Stimulated activated CD4-positive, alpha-beta T cell treated with anti-CD3 and anti-CD28 coated beads, Interleukin-4, amount 100 ng/mL, for 24 hours (primary cell): ENCODE measurements around the gene CTDP1.
A peak's percentile ranks its signal among the peaks of the same experiment; 100 is the strongest.

Source experiments
- DNase-seq: peaks from one replicate; pipeline ENCODE4 v3.0.0-alpha.2; 2020

The CTDP1 gene

DNA sequence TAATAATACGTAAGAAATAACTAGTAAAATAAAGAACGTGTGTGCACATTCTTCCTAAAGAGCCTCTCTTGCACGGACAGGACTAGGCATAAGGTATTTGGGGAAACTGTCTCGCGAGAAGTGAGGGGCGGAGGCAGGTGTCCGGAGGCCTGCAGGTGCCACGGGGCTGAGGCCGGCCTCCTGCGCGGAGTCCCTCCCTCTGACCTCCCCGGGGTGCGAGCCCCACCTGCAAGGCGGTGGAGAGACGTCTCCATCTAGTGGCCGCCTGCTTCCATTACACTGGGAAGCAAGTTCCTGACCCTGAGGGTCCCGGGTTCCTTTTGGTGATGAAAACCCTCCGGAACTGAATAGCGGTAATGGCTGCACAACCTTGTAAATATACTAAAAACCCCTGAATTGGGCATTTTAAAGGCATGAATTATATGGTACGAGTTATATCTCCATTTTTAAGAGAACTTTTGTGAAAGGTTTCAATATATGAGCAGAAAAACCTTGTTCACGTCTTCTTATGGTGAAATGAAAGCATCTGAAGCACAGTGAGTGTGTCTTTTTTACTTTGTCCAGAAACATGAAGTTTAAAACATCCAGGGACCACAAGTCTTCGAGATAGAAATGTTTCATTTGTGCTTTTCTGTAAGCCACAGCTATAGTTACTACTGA, 35.5 kb upstream of the CTDP1 start:
- DNase-seq: peak; percentile 74

DNA sequence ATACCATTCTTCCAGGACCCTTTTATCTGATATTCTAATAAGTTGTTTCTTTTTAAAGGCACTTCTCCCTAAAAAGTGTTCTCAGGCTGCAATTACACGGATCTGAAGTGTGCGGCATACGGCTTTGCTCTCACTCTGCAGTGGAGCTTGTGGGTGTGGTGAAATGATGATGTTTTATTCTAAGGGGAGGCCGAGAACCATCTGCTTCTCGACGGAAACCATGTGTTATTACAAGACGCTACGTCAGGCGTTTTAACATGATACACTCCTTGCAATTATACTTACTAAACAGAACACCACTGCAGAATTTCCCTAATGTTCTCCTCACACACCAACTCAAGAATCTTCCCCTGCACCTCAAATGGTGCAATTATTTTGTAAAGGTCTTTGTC, 34.9 kb upstream of the CTDP1 start:
- DNase-seq: no peak

DNA sequence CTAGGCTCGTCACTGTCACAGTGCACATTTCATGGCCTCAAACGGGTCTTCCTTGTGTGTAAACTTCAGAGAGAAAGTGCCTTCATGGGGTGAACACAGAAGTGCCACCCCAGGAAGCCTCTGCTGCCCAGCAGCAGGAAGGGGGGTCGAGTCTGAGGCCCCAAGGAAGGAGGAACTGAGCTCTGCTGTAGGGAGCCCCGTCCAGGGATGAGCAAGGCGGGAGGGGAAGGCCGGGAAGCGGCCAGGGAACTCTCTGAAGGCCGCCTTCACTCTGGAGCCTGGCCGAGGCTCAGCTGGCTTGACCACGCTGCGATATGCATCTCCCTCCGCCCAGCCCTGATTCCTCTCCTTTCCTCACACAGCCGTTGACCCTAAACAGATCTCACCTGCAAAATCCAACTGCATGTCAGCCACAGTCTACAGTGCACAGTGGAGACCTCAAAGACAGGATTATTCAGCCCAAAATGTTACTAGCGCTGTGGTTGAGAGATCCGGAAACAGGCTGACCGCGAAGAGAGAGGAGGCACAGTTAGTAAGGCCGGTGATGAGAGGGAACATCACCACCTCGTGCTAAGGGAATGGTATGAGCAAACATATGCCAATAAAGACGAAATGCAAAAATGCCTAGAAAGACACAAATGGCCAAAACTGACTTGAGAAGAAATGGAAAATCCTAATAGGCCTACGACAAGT, 34.2 kb upstream of the CTDP1 start:
- no peak for DNase-seq

DNA sequence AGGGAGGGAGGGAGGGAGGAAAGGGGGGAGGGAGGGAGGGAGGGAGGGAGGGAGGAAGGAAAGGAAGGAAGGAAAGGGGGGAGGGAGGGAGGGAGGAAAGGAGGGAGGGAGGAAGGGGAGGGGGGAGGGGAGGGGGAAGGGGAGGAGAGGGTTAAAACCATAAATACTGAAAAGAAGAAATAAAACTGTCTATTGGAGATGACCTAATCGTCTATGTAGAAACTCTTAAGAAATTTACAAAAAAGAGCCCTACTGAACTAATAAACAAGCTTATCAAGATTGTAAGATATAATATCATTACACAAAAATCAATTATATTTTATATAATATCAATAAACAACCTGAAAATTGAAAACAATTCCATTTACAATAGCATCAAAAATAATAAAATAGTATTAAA, 32.3 kb upstream of the CTDP1 start:
- no peak for DNase-seq

DNA sequence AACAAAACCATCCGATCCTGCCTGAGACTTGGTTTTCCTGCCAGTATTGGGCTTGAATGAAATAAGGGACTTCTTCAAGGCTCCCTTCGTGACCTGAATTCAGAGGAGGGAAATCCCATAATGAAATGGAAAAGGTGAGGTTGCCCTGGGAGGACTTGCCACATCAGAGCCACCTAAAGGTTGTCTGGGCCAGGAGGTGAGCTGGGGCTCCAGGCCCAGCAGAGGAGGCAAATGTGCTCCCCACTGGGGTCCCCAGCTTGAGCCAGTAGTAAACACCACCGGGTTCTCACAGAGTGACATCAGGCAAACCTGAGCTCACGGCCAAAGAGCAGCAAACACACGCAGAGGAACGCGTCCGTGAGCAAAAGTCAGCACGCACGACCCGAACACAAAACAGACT, 28.6 kb upstream of the CTDP1 start:
- no peak for DNase-seq

DNA sequence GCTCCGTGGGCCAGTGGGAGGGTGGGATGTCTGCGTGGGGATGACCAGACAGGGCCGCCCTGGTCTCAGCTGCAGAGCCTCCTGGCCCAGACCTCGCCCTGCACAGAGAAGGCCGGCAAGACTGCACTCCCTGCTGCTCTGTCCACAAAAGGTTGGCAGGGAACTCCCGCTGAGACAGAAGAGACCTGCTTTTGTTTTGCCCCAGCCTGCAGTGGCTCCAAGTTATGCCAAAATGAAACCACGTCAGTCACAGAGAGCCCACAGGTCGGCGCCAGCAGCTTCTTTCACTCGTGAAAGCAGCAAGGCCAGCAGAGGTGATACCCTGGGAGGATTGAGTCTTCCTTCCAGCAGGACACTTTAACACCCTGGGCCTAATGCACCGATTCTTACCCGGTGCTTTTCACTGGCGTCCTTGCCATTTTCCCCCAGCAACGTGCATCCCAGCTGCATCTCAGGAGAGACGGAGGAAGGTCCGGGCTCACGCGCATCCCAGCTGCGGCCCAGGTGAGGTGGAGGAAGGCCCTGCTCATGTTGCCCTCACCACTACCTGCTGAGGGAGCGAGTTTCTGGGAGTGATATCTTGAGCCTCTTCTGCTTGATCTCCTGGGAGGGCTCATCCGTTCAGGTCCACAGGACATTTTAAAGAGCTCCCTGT, 22.1 kb upstream of the CTDP1 start:
- no peak for DNase-seq

DNA sequence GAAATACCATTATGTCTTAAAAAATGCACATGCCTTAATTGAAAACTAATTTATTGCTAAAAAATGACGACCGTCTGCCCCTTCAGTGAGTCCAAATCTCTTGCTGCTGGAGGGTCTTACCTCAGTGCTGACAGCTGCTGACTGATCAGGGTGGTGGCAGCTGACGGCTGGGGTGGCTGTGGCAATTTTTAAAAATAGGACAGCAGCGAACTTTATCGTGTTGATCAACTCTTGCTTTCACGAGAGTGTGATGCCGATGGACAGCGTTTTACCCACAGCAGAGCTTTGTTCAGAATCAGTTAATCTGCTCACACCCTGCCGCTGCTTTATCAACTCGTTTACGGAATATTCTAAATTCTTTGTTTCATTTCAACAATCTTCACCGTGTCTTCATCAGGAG, 21.2 kb upstream of the CTDP1 start:
- no peak for DNase-seq

DNA sequence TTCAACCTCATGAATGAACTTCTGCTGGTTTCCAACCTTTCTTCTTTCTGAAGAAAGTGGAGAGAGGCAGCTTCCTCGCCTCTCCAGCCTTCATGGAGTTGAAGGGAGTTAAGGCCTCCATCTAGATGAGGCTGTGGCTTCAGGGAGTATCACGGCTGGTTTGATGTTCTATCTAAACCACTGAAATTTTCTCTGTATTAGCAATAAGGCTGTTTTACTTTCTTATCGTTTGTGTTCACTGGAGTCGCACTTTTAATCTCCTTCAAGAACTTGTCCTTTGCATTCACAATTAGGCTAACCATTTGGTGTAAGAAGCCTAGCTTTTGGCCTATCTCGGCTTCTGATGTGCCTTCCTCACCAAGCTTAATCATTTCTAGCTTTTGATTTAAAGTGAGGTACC, 19.9 kb upstream of the CTDP1 start:
- no peak for DNase-seq

DNA sequence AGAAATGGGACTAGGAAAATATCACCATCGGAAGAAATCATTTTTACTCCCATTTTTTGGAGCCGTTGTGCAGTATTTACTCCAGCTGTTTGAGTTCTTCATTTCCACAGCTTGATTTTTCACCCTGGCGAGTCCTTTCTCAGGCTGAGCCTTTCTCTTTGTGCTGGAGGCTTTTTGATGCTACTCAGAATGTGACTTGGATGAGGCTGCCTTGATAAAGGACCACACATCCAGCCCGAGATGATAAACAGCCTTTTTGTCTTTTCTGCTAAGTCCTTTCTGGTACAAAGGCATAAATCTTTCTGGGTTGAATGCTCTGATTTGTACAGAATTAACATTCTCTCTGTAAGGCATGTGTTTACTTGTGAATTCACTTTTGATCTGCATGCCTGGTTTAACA, 17.6 kb upstream of the CTDP1 start:
- DNase-seq: no peak

DNA sequence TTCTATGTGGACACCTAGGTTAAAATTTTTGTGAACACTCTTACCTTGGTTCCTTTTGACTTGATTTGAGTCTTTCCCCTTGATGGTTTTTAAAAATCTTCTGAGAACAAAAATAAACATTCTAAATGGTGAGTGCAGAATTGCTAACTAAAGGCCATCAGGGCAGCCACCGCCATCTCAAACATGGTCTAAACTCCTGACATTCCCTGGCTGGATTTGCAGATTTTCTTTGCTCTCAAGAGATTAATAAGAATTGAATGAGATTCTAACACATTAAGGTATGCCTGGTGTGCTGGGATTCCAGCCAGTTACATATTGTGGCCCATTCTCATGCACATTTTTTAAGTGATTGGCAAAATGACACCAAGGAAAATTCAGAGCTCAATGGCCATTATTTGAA, 17.2 kb upstream of the CTDP1 start:
- DNase-seq: no peak

DNA sequence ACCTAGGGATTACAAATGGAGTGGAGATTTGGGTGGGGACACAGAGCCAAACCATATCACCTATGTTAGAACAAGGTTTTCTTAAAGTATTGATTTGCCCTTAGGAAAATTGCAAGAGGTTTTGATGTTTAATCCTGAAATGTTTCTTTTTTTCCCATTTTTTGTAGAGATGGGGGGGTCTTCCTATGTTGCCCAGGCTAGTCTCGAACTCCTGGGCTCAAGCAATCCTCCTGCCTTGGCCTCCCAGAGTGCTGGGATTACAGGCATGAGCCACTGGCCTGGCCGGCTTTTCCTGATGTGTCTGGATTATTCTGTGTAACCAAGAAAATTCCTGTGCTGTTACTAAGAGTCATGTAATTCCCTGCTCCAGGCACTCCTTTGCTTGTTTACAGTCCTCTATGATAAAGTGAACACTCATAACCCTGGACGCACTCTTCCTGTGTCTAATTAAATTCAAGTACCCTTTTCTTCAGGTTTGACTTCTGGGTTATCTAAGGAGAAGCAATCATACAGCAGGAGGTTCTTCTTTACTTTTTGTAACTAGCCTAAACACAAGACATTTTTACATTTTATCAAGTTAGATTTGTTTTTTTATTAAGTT, 15.0 kb upstream of the CTDP1 start:
- no peak for DNase-seq

DNA sequence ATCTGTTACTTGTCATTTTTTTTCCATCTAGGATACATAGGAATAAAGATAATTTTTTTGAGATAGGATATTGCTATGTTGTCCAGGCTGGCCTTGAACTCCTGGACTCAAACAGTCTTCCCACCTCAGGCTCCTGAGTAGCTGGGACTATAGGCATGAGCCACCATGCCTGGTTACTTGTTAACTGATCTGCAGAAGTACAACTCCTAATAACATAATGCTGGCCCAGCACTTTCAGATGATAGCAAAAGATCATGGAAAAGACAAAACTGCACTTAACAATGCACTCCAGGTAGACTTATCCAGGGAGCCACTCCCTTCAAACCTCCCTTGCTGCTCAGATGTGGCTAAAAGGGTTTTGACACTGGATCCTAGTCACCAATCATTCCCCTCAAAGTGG, 11.4 kb upstream of the CTDP1 start:
- no peak for DNase-seq

DNA sequence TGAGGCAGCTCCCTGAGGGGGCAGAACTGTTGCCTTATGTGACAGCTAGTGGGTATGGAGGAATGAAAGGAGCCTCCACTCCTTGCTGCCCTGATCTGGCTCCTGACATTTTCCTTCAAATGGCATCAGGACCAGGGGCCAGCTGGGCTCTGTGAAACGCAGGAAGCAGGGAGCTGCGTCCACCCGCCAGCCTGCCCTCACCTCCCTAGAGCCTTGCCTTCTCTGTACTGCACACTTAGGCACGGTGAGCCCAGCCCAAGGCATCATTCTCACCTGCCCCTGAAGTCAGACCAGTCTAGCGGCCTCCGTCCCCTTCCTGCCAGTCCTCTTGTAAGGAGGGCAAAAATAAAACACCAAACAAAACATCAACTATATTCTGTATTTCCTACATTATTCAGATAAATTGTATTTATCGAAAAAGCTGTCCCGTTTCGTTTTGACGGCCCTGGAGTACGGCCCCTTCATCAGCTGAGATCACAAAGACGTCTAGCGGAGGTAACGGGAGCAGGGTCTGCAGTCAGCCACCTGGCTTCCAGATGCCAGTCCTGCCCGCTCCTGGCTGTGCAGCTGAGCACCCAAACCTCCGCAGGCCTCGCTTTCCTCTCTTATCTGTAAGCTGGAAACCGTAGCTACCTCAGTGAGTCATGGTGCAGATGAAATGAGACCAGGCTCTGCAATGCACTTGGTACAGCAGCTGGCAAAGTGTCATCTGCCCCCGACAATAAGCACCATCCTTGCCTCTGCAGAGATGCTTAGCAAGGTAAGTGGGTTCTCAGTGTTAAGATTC, 6.9 kb upstream of the CTDP1 start:
- no peak for DNase-seq

DNA sequence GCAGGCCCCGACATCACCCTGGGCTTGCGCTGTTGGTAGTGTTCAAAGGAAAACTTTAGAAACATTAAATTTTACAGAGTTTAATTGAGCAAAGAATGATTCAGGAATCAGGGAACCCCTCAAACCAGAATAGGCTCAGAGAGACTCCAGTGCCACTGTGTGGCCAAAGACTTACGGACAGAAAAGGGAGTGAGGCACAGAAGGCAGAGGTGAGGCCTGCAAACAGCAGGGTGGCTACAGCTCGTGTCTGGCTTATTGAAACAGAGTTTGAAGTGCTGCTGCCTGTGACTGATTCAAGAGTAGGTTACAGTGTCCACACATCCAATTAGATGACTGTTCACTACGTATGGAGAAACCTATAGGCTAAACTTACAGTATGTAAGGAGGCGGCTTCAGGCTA, 2.4 kb upstream of the CTDP1 start:
- DNase-seq: no peak

DNA sequence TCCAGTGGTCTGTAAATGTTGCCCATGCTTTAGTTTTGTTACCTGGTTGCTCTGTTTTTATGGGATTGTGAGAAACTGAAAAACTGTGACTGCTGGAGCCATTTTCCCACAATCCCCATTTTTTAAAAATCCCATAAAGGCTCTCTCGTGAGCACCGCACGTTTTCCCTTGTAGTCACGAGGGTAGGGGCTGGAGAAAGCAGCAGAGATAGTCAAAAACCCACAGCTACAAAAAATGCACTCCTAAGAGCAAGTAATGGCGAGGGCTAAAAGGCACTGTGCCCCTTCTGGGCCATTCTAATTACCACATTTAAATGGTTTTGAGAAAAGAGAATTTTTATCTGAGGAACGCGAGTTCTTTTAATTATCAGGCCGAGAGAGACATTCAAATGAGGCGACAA, 1.8 kb upstream of the CTDP1 start:
- no peak for DNase-seq

DNA sequence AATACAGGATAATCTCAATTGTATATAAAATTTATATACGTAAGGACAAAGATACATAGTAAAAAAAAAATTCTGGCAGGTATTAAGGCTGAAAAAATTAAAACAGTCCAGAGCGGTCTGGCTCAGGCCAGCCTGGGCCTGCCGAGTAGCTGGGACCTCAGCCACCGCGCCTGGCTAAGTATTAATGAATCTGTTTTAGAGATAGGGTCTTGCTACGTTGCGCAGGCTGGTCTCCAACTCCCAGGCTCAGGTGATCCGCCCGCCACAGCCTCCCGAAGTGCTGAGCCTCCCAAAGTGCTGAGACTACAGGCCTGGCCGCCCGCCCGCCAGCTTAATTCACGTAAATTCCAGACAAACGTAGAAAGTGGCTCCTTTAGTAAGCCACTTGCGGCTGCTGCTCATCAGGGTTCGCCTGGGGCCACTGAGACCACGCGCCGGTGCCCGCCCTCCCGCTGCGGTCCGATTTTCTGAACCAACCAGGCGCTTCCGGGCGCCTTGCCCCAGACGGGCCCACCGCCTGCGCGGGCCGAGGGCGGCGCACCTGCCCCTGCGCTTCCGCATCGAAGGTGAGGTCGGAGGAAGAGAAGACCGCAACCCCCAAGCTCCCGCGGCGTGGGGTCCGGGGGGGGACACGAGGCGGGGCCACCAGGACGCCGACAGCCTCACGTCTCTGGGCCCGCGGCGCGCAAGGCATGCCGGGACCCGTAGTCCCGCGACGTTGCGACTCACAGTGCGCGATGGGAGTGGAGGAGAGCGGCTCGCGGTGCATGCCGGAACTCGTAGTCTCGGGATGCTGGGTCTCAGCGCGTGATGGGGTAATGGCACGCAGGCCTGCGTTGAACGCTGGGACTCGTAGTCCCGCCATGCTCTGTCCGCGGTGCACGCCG, 695 bp upstream of the CTDP1 start:
- peak; percentile 97 for DNase-seq

DNA sequence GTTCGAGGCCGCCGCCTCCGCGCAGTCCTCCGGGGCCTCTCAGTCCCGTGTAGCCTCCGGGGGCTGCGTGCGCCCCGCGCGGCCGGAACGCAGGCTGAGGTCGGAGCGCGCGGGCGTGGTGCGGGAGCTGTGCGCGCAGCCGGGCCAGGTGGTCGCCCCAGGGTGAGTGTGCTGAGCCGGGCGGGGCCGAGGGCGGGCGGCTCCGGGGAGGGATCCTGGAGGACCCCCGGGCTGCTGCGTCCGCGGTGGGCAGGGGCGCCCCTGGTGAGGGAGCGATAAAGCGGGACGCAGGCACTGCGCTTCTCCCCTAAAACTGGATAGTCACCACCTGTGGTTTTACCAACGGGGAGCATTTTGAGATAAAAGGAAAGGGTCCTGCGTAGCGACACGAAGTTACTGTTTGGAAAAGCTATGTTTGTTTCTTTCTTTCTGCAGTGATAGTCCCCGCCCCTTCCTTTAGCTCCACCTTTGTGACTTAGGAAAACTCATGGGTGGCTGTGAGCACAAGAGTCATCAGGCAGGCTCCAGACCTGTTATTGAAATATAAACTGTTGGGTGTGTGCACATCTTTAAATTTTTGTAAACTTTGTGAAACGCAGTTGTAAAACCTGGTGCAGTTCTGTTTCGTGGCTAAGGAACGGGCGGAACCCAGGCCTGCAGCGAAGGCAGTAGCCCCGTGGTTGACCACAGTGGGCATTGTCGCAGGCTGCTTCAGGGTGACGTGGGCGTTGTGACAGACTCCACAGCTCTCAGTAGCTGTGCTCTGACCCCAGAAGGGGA, 687 bp downstream of the CTDP1 start:
- peak; percentile 57 for DNase-seq

DNA sequence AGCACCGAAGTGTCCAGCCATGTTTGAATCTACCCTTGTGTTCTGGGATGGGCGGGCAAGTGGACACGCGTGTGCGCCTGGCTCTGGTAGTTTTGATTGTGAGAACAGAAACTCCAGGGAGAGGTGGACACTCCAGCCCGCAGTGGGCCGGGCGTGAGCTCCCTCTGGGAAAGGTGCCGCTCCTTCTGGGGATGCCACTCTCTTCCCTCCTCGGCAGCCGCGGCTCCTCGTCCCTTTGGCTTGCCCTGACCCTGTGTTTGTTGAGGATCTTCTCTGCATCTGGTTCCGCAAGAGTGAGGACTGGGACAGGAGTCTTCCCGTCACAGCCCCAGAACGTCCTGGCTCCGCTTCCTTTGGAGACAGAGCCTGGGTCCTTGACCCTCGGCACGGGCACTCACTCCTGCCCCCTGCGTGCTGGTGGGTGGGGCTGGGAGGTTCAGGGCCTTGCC, 1.3 kb downstream of the CTDP1 start:
- DNase-seq: no peak

DNA sequence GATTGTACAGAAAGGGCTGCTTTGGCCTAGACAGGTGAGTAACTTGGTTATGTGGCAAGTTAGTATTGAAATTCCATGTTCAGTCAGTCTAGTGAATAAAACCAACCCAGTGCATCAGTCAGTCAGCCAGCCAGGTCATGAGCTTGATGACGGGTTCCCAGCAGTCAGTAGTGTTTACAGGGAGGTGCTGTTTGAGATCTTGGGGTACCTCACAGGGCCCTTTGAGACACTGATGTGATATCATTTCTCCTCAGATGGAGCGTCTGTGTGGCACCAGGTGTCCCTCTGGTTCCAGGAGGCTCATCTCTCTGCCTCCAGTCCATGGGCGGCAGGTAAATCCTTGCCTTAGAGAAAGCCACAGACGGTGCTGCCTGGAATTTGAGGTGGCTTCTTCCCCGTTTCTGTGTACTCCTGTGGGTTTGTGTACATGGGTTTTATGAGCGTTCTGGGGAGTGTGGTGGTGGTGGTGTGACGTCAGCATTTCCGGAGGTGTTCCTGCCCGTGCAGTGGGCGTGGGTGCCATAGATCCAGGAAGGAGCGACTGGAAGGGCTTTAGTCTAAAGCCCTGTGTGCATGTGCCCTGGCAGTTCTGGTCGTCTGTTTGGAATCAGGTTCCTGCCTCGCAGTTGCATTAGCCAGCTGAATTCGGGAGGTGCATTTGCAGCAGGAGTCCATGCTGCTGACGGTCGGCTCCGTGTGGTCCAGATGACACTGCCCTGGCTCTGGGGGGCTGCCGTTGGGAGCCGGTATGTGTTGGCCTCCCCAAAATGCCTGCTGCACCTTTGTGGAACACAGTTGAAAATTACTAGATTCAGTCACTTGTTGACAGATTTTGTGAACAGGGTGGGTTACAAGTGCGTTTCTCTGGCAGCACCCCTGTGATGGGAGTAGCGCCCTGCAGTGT, 2.1 kb downstream of the CTDP1 start:
- peak; percentile 52 for DNase-seq

DNA sequence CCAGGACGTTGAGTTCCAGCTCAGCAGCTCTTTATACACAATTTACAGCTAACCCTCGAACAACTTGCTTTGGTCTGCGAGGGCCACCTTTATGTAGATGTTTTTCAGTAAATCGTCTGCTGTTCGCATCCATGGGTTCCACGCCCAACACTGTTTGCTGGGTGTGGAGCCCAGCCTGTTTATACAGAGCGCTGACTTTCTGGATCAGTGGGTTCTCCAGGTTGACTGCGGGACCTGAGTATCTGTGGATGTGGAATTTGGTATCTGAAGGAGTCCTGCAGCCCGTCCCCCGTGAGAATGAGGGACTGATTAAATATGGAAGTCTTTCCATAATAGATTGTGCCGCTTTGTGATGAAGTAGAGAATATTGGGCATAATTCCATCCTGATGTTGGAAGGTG, 2.9 kb downstream of the CTDP1 start:
- no peak for DNase-seq
